Upper lobe of right lung (tissue), 1 donor: ENCODE measurements around the gene ZDHHC14. TPM values are rescaled to one million over a fixed set of nuclear protein-coding genes. Genes with fewer than 3 reads are reported as not detected.

ENCODE experiments used
- ATAC-seq: fragments of 200-7000 bp; cut with Tn5 transposase; one replicate; pipeline ENCODE4 v1.9.1; 2020; ENCODE audit warnings: mild to moderate bottlenecking, moderate library complexity
- DNase-seq: peaks from one replicate; pipeline ENCODE4 v3.0.0-alpha.2; 2020
- H3K27ac ChIP-seq: fragments of 200-600 bp; one replicate; pipeline ENCODE4 v1.8.0; 2022
- H3K27me3 ChIP-seq: fragments of 200-600 bp; one replicate; pipeline ENCODE4 v1.8.0; 2022; ENCODE audit warnings: mild to moderate bottlenecking
- H3K36me3 ChIP-seq: fragments of 200-600 bp; one replicate; pipeline ENCODE4 v1.8.0; 2022
- H3K4me1 ChIP-seq: fragments of 200-600 bp; one replicate; pipeline ENCODE4 v1.8.0; 2022
- H3K4me3 ChIP-seq: fragments of 200-600 bp; one replicate; pipeline ENCODE4 v1.8.0; 2022; ENCODE audit warnings: mild to moderate bottlenecking
- H3K9me3 ChIP-seq: fragments of 200-600 bp; one replicate; pipeline ENCODE4 v1.8.0; 2022
- CTCF ChIP-seq: fragments of 200-600 bp; IDR thresholded peaks from one replicate; pipeline ENCODE4 v1.8.0; 2022; ENCODE audit warnings: antibody characterized with exemption
- intact Hi-C: fragments of 100-400 bp; cut with DNase I; formaldehyde crosslinking; loops from one replicate; pipeline ENCODE4 v1.11.0; 2022
- total RNA-seq: library from RNA; stranded (reverse); fragmentation: NEBNext Ultra II Directional; extraction: Animal tissue kit (Norgen Biotek cat#: 25700); gene quantifications from one replicate; pipeline ENCODE4 v1.2.1, GENCODE V29; 2021
- donor health status: DM: no; HTN: yes; CAD: no; lungs with severe emphysema.

The ZDHHC14 gene
- total RNA-seq, 1 donor from 2014 or later = 12.2 TPM

- TF ChIP-seq CTCF = no peak
- intact Hi-C loops = no loop called here
- Histone ChIP-seq H3K4me1 (no peaks in the 10 kb centered on the region), H3K27me3 (no peaks in the 10 kb centered on the region), H3K27ac (no peak overlapping the region), H3K4me3 (no peak overlapping the region), H3K9me3 (no peaks in the 10 kb centered on the region), H3K36me3 (no peaks in the 10 kb centered on the region)
- DNase-seq (no peak), ATAC-seq (no peak)
These were observed 340.4 kb downstream of the ZDHHC14 start for GRCh38 chr6:157721426-157721825.

- H3K4me3 ChIP-seq = no peak overlapping the region
- no peak for ATAC-seq
- TF ChIP-seq CTCF = no peak
- intact Hi-C loops = no loop called here
- no peak for DNase-seq
- no peaks in the 10 kb centered on the region for H3K27me3 ChIP-seq
- H3K27ac ChIP-seq = no peak overlapping the region
- H3K36me3 ChIP-seq = no peaks in the 10 kb centered on the region
- H3K4me1 ChIP-seq = no peaks in the 10 kb centered on the region
- H3K9me3 ChIP-seq = no peaks in the 10 kb centered on the region
These were observed 340.8 kb downstream of the ZDHHC14 start for GRCh38 chr6:157721830-157722229.

- DNase-seq (no peak), ATAC-seq (no peak)
- H3K4me1 ChIP-seq = no peaks in the 10 kb centered on the region
- H3K4me3 ChIP-seq = no peak overlapping the region
- no peak for TF ChIP-seq CTCF
- no peaks in the 10 kb centered on the region for H3K9me3 ChIP-seq
- H3K27me3 ChIP-seq = no peaks in the 10 kb centered on the region
- intact Hi-C loops = no loop called here
- no peak overlapping the region for H3K27ac ChIP-seq
- H3K36me3 ChIP-seq = no peaks in the 10 kb centered on the region
These were observed 342.4 kb downstream of the ZDHHC14 start for GRCh38 chr6:157723376-157723775.

GRCh38 chr6:157724138-157724820 is 343.3 kb downstream of the ZDHHC14 start:
- Histone ChIP-seq H3K27me3 (no peaks in the 10 kb centered on the region), H3K4me1 (no peaks in the 10 kb centered on the region), H3K36me3 (no peaks in the 10 kb centered on the region), H3K9me3 (no peaks in the 10 kb centered on the region), H3K4me3 (no peak overlapping the region), H3K27ac (no peak overlapping the region)
- DNase-seq (no peak), ATAC-seq (no peak)
- TF ChIP-seq CTCF = no peak
- intact Hi-C loops = no loop called here

GRCh38 chr6:157724960-157725741 is 344.2 kb downstream of the ZDHHC14 start:
- DNase-seq (no peak), ATAC-seq (no peak)
- no peaks in the 10 kb centered on the region for H3K36me3 ChIP-seq
- H3K9me3 ChIP-seq = no peaks in the 10 kb centered on the region
- no peaks in the 10 kb centered on the region for H3K4me1 ChIP-seq
- H3K27me3 ChIP-seq = no peaks in the 10 kb centered on the region
- H3K27ac ChIP-seq = no peak overlapping the region
- H3K4me3 ChIP-seq = no peak overlapping the region
- TF ChIP-seq CTCF = no peak
- intact Hi-C loops = no loop called here
